GM19099 (cell line): ENCODE measurements around the gene FAAP24.

Experiments
- POLR2A ChIP-seq: IDR thresholded peaks from 3 replicates; pipeline ENCODE4 v1.6.1; 2011; ENCODE audit warnings: low read depth; ENCODE audit not compliant: insufficient read length; ENCODE audit errors: extremely low read depth

The FAAP24 gene

GRCh38 chr19:32998722-32999121, 26.7 kb downstream of the FAAP24 start:
- no peak for TF ChIP-seq POLR2A

- no peak for TF ChIP-seq POLR2A
Observed at GRCh38 chr19:33000510-33000909, 28.5 kb downstream of the FAAP24 start.

- TF ChIP-seq POLR2A: no peak
Observed at GRCh38 chr19:33000910-33001309, 28.9 kb downstream of the FAAP24 start.

- no peak for TF ChIP-seq POLR2A
Observed at GRCh38 chr19:33005440-33005839, 33.4 kb downstream of the FAAP24 start.

GRCh38 chr19:33008738-33009137, 36.7 kb downstream of the FAAP24 start:
- no peak for TF ChIP-seq POLR2A

- no peak for TF ChIP-seq POLR2A
Observed at GRCh38 chr19:33022472-33023116, 50.6 kb downstream of the FAAP24 start.

- no peak for TF ChIP-seq POLR2A
Observed at GRCh38 chr19:33024398-33024797, 52.4 kb downstream of the FAAP24 start.
